ENCODE data around the gene RASAL2.

DNA sequence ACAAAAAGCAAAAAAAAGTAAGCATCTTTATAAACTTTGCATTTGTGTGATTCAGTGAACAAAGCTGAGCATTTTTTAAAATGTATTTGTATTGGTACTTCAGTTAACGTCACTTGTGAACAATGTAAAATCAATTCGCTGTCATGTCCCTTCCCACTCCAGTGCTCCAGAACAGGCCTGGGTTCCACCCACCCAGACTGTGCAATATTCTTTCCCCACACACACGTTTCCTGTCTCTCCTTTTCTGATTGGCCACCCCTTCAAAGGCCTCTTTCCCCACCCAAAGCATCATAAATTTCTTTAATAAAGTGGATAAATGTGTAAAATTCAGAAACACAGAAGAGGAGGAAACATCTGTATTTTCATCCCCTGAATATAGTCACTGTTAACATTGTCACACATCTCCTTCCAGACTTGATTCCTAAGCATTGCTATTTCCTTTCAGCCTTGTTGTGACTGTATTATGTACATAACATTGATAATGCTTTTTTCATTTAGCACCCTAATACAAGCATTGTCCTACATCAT is 390.9 kb downstream of the RASAL2 start:
- TF ChIP-seq, protein P1, sequence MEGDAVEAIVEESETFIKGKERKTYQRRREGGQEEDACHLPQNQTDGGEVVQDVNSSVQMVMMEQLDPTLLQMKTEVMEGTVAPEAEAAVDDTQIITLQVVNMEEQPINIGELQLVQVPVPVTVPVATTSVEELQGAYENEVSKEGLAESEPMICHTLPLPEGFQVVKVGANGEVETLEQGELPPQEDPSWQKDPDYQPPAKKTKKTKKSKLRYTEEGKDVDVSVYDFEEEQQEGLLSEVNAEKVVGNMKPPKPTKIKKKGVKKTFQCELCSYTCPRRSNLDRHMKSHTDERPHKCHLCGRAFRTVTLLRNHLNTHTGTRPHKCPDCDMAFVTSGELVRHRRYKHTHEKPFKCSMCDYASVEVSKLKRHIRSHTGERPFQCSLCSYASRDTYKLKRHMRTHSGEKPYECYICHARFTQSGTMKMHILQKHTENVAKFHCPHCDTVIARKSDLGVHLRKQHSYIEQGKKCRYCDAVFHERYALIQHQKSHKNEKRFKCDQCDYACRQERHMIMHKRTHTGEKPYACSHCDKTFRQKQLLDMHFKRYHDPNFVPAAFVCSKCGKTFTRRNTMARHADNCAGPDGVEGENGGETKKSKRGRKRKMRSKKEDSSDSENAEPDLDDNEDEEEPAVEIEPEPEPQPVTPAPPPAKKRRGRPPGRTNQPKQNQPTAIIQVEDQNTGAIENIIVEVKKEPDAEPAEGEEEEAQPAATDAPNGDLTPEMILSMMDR (IDR thresholded peaks at IDR 0.05), result no peak
- no peak for TF ChIP-seq POLR2A (IDR thresholded peaks at IDR 0.05)
